Neuron (in vitro differentiated cells): ENCODE results near the gene OSBP.
A peak's percentile ranks its signal among the peaks of the same experiment; 100 is the strongest.
"Not testable (repeated sequence)": the region's sequence is repeated elsewhere in the genome, so short reads cannot be mapped to it uniquely, and the experiment has no call there.

ENCODE experiments used
- H2AFZ ChIP-seq: one replicate; pipeline ENCODE4 v1.6.1; 2013; ENCODE audit warnings: low read depth, mild to moderate bottlenecking, inconsistent platforms, low read length, moderate library complexity
- H3K27me3 ChIP-seq: one replicate; pipeline ENCODE4 v1.6.1; 2013; ENCODE audit warnings: low read length; ENCODE audit not compliant: insufficient read depth
- H3K36me3 ChIP-seq: one replicate; pipeline ENCODE4 v1.6.1; 2013; ENCODE audit warnings: low read length; ENCODE audit not compliant: insufficient read depth
- H3K4me1 ChIP-seq: one replicate; pipeline ENCODE4 v1.6.1; 2013; ENCODE audit warnings: low read length; ENCODE audit not compliant: insufficient read depth
- H3K4me3 ChIP-seq: 2 replicates; pipeline ENCODE4 v1.5.1; 2013; ENCODE audit warnings: mild to moderate bottlenecking, low read length, moderate library complexity
- H3K9me3 ChIP-seq: one replicate; pipeline ENCODE4 v1.6.1; 2013; ENCODE audit warnings: low read length

OSBP gene

GRCh38 chr11:59556917-59557348 is 58.6 kb downstream of the OSBP start:
- Histone ChIP-seq H3K27me3 (no peaks in the 10 kb centered on the region), H3K9me3 (no peaks in the 10 kb centered on the region), H3K4me1 (peaks cover 6% of the 10 kb centered on the region), H2AFZ (peak overlapping the region; percentile 24), H3K4me3 (peak overlapping the region; percentile 88), H3K36me3 (no peaks in the 10 kb centered on the region)

- Histone ChIP-seq H3K9me3 (no peaks in the 10 kb centered on the region), H3K27me3 (no peaks in the 10 kb centered on the region), H3K36me3 (no peaks in the 10 kb centered on the region), H3K4me3 (peak overlapping the region; percentile 88), H3K4me1 (peaks cover 6% of the 10 kb centered on the region), H2AFZ (peak overlapping the region; percentile 96)
Observed at GRCh38 chr11:59556115-59556916, 59.3 kb downstream of the OSBP start.

GRCh38 chr11:59555601-59556114 is 59.9 kb downstream of the OSBP start:
- Histone ChIP-seq H3K4me3 (peak overlapping the region; percentile 88), H3K27me3 (no peaks in the 10 kb centered on the region), H2AFZ (peak overlapping the region; percentile 96), H3K4me1 (peaks cover 3% of the 10 kb centered on the region), H3K9me3 (no peaks in the 10 kb centered on the region), H3K36me3 (no peaks in the 10 kb centered on the region)

GRCh38 chr11:59553323-59553722 is 62.3 kb downstream of the OSBP start:
- no peaks in the 10 kb centered on the region for H3K9me3 ChIP-seq
- no peaks in the 10 kb centered on the region for H3K36me3 ChIP-seq
- H2AFZ ChIP-seq: no peak overlapping the region
- peaks cover 11% of the 10 kb centered on the region for H3K4me1 ChIP-seq
- H3K27me3 ChIP-seq: no peaks in the 10 kb centered on the region
- H3K4me3 ChIP-seq: no peak overlapping the region

GRCh38 chr11:59552844-59553243 is 62.7 kb downstream of the OSBP start:
- H3K27me3 ChIP-seq: no peaks in the 10 kb centered on the region
- no peak overlapping the region for H2AFZ ChIP-seq
- peaks cover 11% of the 10 kb centered on the region for H3K4me1 ChIP-seq
- no peaks in the 10 kb centered on the region for H3K9me3 ChIP-seq
- no peak overlapping the region for H3K4me3 ChIP-seq
- H3K36me3 ChIP-seq: no peaks in the 10 kb centered on the region

- H3K4me1 ChIP-seq: peaks cover 11% of the 10 kb centered on the region
- no peaks in the 10 kb centered on the region for H3K9me3 ChIP-seq
- no peaks in the 10 kb centered on the region for H3K36me3 ChIP-seq
- H3K27me3 ChIP-seq: no peaks in the 10 kb centered on the region
- peak overlapping the region; percentile 81 for H3K4me3 ChIP-seq
- H2AFZ ChIP-seq: peak overlapping the region; percentile 66
Observed at GRCh38 chr11:59551659-59552521, 63.7 kb downstream of the OSBP start.

- no peaks in the 10 kb centered on the region for H3K36me3 ChIP-seq
- no peaks in the 10 kb centered on the region for H3K27me3 ChIP-seq
- H3K9me3 ChIP-seq: no peaks in the 10 kb centered on the region
- H3K4me3 ChIP-seq: peak overlapping the region; percentile 81
- H3K4me1 ChIP-seq: peaks cover 10% of the 10 kb centered on the region
- H2AFZ ChIP-seq: peak overlapping the region; percentile 66
Observed at GRCh38 chr11:59550842-59551658, 64.5 kb downstream of the OSBP start.

- H3K9me3 ChIP-seq: no peaks in the 10 kb centered on the region
- H2AFZ ChIP-seq: peak overlapping the region; percentile 71
- peaks cover 9% of the 10 kb centered on the region for H3K4me1 ChIP-seq
- no peaks in the 10 kb centered on the region for H3K36me3 ChIP-seq
- no peaks in the 10 kb centered on the region for H3K27me3 ChIP-seq
- peak overlapping the region; percentile 81 for H3K4me3 ChIP-seq
Observed at GRCh38 chr11:59550368-59550841, 65.2 kb downstream of the OSBP start.

GRCh38 chr11:59548309-59548656 is 67.3 kb downstream of the OSBP start:
- no peaks in the 10 kb centered on the region for H3K9me3 ChIP-seq
- H2AFZ ChIP-seq: no peak overlapping the region
- H3K4me3 ChIP-seq: no peak overlapping the region
- H3K36me3 ChIP-seq: no peaks in the 10 kb centered on the region
- peaks cover 9% of the 10 kb centered on the region for H3K4me1 ChIP-seq
- no peaks in the 10 kb centered on the region for H3K27me3 ChIP-seq

GRCh38 chr11:59547605-59548308 is 67.8 kb downstream of the OSBP start:
- H3K4me3 ChIP-seq, H3K4me1 ChIP-seq, H3K27me3 ChIP-seq, H3K9me3 ChIP-seq, H2AFZ ChIP-seq, H3K36me3 ChIP-seq: not testable (repeated sequence)

GRCh38 chr11:59545179-59546020 is 70.2 kb downstream of the OSBP start:
- no peaks in the 10 kb centered on the region for H3K27me3 ChIP-seq
- no peak overlapping the region for H2AFZ ChIP-seq
- H3K4me3 ChIP-seq: no peak overlapping the region
- no peaks in the 10 kb centered on the region for H3K36me3 ChIP-seq
- no peaks in the 10 kb centered on the region for H3K9me3 ChIP-seq
- H3K4me1 ChIP-seq: peaks cover 9% of the 10 kb centered on the region
